Epithelial cell of prostate (primary cell): ENCODE results near the gene PIEZO2.
"Not testable (repeated sequence)": the region's sequence is repeated elsewhere in the genome, so short reads cannot be mapped to it uniquely, and the experiment has no call there.

Experiments
- DNase-seq: peaks from one replicate; pipeline ENCODE4 v3.0.0-alpha.2; 2011; ENCODE audit warnings: low read depth, low spot score
- H3K27ac ChIP-seq: fragments of 450-650 bp; 2 replicates; pipeline ENCODE4 v1.5.1; 2017; ENCODE audit warnings: mild to moderate bottlenecking

The PIEZO2 gene

DNA sequence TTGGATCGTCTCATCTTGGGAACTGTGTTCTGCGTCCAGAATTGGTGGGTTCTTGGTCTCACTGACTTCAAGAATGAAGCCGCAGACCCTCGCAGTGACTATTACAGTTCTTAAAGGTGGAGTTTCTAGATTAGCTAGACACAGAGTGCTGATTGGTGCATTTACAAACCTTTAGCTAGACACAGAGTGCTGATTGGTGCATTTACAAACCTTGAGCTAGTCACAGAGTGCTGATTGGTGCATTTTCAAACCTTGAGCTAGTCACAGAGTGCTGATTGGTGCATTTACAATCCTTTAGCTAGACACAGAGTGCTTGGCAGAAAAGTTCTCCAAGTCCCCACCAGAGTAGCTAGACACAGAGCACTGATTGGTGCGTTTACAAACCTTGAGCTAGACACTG is 233.6 kb downstream of the PIEZO2 start:
- not testable (repeated sequence) for DNase-seq, H3K27ac ChIP-seq

DNA sequence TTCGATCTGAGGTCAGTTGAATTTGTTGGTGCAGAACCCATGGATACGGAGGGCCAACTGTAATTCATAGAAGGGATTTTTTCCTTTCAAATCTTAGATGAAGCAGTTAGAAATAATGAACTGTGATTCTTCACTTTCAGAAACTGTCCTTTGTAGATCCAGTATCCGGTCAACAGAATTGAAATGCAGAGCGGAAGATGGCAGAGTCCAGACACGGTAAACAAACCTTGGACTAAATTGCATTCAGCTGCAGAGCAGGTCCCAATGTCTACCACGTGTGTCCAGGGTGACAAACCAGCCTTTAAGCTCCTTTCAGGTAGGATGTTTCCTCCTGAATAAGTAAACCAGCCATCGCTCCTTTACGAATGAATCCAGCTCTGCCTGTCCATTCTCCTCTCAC is 234.8 kb downstream of the PIEZO2 start:
- not testable (repeated sequence) for H3K27ac ChIP-seq, DNase-seq

DNA sequence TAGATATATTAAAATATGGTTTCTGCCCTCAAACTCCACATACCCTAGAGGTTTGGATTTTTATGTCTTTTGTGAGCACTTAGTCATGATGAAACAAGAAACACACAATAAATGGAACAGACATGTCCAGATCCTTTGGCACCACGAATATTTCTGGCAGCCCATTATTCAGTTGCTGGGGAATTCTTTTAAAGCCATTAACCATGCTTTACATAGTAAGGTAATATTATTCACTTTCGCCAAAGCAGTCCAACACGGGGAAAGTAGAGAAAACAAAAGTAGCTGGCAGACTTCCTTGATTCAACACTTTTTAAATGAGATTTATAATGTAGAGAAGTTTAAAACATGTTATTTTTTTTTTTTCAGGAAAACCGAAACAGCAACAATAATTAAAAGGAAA is 235.4 kb downstream of the PIEZO2 start:
- DNase-seq = no peak
- H3K27ac ChIP-seq = no peak overlapping the region

DNA sequence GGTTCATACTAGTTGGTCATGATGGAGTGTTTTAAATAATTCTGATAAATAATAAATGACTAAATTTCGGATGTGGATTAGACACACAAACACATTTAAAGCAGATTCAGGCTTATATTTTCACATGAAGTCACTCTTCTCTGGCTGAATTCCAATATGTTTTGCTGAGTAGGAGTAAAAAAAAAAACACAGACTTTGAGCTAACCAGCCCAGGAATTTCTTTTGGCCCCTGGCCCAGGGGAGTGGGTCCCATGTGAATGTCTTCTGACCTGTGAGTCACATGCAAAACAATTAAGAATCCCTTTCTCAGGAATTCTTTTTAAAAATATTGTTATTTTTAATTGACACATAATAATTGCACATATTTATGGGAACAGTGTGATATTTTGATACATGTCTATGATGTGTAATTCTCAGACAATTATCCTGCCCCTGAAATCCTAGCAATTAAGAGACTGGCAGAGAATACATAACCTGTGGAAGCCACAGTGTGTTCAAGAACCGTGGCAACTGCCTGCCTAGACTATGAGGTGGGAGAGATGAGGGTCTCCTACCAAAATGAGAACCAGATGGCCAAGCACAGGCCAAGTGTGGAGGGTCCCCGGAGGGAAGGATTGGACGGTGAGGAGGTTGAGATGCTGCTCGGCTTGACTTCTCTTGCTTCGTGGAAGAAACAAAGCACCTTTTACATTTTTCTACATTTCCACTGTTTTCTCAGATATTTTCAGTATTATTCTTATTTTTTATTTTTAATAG is 236.4 kb downstream of the PIEZO2 start:
- DNase-seq = no peak
- H3K27ac ChIP-seq = no peak overlapping the region

DNA sequence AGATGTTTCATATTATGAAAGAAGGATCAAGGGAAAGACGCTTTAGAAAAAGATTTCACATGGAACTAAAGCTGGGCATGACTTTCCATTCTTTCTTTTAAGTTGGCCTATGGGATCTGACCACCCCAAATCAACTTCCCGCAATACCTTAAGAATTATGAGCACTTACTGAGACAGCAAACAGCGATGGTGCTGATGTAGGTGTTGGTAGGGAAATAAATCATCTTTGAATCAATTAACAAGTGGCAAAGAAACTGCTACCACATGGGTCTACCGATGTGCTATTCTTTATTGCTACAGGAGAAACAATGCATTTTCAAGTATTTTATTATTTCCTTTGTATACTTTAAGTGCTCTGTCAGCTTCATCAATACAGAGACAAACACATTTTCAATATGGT is 239.6 kb downstream of the PIEZO2 start:
- DNase-seq = no peak
- no peak overlapping the region for H3K27ac ChIP-seq

DNA sequence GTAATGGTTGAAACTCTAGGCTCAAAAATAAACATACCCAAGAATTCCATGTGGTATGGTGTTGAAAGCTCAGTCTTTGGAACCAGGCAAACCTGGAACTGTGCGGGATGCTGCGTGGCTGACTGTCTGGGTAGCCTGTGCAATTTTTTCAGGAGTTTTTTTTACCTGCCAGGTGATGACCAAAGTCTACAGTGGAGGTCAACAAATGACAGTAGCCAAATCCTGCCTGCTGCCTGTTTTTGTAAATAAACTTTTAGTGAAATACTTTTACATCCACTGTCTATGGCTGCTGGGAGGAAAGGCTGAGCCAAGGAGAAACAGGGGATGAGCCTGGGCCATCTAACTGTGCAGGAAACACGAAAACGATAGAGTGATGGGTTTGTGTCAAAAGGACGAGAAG is 240.6 kb downstream of the PIEZO2 start:
- H3K27ac ChIP-seq = no peak overlapping the region
- DNase-seq = no peak

DNA sequence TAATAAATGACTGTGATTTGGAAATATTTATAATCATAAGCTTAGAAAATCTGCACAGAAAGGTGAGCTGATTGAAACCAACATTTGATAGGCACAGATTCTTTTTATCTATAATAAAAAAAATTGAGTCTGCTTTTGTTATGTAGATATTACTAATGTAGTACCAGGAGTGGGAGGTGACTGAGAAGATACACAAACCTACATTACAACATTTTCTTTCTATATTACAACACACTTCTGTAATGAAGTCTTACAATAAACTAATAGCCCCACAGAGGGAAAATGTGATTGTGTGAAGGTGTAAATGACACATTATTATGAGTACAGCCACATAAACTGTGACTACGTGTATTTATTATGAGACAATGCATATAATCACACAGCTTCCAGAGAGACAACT is 241.6 kb downstream of the PIEZO2 start:
- no peak overlapping the region for H3K27ac ChIP-seq
- DNase-seq = no peak

DNA sequence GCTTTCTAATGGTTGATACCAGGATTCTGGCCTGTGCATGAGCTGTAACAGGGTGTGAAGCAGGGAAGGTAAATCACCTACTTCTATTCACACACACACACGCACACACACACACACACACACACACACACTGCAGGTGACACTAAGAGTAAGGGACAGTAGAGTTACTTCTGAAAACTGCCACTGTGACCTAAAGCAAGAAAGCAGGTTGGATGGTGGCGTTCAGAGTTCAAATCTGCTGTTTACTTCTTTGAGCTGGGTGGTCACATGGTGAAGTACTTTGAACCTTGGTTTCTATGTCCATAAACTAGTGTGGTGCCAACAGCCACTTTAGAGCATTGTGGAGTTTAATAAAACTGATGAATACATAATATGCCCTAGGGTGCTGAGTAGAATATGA is 248.0 kb downstream of the PIEZO2 start:
- H3K27ac ChIP-seq = no peak overlapping the region
- DNase-seq = no peak

DNA sequence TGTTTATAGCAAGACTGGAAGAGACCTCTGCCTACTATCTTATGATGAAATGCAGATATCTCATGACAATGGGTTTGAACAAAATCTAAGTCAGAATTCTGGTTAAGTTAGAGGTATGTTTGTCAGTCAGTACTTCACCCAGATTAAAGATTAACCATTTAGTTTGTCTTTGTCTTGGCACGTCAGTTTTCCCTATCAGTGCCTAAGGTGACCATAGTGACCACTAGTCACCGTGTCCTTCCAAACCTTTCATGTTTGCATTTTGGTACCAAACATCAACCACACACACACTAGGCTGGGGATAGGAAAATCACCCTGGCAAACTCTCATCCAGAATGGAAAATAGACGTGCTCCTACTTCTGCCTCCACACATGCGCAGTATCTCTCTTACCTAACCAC is 248.9 kb downstream of the PIEZO2 start:
- DNase-seq = no peak
- H3K27ac ChIP-seq = no peak overlapping the region

DNA sequence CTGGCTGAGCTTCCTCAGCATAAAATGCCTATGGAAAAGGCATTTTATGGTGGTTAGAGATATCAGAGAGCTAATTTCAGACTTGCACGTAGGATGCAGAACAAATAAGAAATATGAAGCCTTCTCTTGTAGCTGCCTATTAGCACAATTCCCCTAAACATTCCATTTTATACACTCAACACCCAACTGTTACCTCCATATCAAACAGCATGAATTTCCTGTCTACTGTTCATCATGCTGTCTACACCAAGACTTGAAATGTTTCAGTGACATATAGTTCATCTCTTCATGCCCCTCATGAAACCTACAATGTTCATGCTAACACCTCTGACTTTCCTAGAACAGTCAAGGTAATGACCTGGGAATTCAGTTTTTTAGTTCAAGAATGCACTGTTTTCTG is 249.9 kb downstream of the PIEZO2 start:
- no peak overlapping the region for H3K27ac ChIP-seq
- no peak for DNase-seq

DNA sequence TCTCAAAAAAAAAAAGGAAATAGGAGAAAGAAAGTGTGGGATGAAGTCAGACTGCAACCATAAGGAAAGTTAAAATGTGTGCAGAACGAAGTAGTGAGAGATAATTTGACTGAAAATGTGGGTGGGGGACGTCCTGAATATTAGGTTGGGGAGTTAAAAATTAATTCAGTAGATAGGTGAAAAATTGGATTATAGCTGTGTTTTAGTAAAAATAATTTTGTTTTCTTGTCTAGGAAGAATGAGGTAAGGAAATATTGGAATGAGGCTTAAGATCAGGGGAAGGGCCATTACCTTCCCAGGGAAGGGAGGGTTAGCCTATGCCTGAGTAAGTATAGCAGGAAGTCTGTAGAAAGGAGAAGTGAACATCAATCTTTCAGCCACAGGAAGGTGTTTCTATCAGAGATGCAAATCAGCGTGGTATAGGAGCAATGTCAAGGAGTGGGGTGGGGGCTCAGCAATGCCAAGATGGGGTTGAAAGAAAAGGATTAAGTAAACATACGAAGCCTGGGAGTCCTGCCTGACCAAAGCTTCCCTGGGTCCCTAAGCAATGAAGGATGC is 250.9 kb downstream of the PIEZO2 start:
- no peak for DNase-seq
- H3K27ac ChIP-seq = no peak overlapping the region

DNA sequence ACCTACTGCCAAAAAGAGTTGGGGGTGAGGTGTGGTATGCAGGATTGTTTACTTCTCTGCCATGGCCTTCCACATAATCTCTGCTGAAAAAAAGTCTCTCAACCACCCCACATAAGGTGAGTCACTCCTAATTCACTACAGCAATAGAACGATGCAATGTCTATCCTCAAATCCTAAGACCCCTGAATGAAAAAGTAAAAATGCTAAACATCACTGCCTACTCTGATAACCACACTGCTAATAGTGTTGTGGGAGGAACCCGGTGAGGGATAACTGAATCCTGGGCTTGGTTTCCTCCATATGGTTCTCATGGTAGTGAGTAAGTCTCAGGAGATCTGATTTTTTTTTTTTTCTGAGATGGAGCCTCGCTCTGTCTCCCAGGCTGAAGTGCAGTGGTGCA is 252.5 kb downstream of the PIEZO2 start:
- DNase-seq = no peak
- no peak overlapping the region for H3K27ac ChIP-seq

DNA sequence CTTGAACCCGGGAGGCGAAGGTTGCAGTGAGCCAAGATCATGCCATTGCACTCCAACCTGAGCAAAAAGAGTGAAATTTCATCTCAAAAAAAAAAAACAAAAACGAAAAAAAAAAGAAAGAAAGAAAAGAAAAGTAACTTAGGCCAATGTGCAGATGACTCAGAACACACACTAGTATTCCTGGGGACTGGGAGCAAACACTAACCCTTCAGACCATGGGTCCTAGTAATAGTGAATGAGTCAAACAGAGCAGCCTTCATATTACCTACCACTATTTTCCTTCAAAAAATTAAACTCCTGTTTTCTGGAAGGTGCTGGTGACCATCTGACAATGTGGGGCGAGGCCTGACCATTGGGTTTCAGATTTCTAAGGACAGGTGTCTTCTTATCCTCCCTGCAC is 253.4 kb downstream of the PIEZO2 start:
- DNase-seq = no peak
- no peak overlapping the region for H3K27ac ChIP-seq

DNA sequence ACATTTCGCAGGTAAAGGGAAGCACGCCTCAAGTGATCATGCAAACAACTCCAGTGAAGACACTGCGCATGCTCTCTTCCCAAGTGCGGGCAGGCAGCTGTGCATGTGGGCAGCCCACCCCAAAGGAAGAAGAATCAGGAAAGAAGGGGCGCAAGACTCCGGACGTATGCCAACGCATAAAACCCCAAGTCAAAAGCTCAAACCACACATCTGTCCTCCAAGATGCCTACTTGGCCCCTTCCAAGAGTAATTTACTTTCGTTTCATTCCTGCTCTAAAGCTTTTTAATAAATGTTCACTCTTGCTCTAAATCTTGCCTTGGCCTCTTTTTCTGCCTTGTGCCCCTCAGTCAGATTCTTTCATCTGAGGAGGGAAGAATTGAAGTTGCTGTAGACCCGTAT is 254.9 kb downstream of the PIEZO2 start:
- no peak overlapping the region for H3K27ac ChIP-seq
- no peak for DNase-seq

DNA sequence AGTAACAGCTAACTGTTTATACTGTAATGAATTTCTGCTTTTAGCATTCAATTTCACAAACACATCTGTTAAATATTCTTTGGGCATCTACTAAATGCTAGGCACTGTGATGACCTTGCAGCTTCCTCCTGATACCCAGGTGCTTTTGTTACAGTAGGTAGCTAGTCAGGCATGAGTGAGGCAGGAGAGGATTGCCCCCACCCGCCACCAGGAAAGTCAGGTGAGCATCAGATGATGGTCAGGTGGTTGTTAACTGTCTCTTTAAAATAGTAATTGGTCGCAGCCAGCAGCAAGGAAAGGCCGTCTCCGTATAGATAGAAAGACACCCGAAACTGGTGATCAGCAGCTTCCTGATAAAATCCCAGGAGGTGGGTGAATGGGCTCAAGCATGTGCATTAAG is 255.6 kb downstream of the PIEZO2 start:
- no peak for DNase-seq
- H3K27ac ChIP-seq = no peak overlapping the region

DNA sequence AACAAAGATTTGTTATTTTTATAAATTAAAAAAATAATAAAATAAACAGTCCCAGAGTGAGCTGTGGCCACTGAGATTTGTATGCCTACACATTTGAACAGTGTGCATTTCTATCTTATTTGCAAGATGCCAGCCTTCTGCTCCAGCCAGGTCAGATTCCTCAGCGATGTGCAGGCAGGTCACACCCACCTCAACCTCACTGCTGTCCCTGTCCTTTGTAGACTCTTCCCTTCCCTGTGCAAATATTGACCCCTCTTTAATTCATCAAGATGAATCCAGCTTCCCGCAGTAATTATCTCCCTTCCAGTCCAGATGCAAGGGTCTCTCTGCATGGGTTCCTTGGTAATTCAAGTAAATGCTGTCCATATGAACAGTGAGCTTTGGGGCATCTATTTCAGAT is 256.2 kb downstream of the PIEZO2 start:
- no peak overlapping the region for H3K27ac ChIP-seq
- no peak for DNase-seq

DNA sequence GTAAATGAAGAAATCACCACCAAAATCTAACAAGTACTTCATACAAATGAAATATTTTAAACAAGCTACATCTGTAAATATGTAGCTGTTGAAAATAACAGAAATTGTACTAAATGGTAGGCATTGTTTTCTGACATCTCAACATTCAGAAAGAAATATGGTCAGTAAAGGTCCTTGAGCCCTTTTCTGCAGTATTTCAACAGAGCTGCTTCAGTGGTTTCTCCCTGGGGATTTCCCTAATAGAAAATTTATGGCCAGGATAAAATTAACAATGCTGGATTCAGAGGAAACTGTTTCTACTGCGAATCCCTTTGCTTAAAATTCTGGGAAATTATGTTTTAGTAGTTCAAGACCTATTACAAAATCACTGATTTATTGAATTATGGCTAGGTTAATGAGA is 256.6 kb downstream of the PIEZO2 start:
- H3K27ac ChIP-seq = no peak overlapping the region
- DNase-seq = no peak

DNA sequence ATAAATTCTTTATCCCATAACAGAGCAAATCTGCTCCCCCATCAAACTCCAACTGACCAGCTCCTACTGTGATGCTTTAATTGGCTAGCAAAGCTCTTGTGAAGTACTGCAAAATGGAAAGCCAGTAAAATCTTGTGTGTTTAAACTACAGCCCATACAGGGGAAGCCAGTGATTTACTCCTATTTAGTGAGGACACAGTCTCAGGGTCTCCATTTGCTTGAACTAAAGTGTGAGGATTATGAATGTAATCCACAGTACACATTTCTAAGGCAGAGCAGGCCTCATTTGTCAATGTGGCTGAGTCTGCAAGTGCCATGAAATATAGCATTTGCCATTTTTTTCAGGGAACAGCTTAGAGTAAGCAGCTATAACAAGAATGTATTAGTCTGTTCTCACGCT is 259.3 kb downstream of the PIEZO2 start:
- DNase-seq = no peak
- no peak overlapping the region for H3K27ac ChIP-seq

DNA sequence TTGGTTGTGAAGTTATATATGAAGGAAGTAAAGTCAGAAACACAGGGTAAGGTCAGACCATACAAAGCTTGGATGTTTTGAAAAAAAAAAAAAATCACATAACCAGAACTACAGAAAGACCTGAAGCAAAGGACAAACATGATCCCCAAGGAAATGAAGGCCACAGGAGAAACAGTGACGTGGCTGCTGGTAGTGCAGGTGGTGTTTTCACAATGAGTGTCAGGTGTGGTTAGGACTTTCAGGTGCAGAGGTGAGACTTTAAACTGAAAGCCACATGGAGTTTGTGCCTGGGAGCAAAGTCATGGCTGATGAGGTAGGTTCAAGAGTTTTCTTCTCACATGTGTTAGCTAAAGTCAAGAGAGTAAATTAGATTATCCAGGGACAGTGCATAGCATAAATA is 270.7 kb downstream of the PIEZO2 start:
- no peak overlapping the region for H3K27ac ChIP-seq

DNA sequence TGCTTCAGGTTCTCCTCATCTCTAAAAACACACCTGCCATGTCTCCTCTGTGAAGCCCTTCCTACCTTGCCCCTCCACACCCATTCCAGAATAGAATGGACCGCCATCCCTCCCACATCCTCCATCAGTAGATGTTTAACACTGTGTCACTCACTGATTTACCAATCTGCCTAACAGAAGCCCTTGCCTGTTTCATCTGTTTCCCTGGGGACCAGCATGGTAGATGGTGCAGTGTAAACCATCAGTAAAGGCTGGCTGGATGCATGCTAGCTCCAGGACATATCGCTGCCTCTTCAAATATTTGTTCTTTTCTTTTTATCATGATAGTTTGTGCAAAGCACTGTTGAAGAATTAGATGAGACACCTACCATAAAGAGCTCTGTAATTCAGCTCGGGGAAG is 271.4 kb downstream of the PIEZO2 start:
- no peak overlapping the region for H3K27ac ChIP-seq
- no peak for DNase-seq

More for the DNA sequence above, 270.7 kb downstream of the PIEZO2 start:
- no peak for DNase-seq

DNA sequence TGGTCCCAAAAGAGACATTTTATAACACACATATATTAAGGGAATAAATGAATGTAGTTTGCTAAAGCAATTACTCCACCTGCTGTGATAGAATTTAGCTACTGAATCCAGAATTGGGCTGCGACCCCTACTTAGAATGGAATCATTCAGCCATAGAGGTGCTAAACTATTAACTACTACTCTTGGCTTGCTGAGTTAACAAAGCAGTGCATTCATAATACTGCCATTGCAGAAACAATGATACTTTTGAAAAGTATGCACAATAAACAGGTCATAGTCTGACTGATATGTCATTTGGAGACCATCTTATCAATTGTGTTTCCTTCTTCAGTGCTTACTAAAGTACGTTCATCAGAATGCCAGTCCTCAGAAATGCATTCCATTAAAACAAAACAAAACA is 273.6 kb downstream of the PIEZO2 start:
- DNase-seq = no peak

DNA sequence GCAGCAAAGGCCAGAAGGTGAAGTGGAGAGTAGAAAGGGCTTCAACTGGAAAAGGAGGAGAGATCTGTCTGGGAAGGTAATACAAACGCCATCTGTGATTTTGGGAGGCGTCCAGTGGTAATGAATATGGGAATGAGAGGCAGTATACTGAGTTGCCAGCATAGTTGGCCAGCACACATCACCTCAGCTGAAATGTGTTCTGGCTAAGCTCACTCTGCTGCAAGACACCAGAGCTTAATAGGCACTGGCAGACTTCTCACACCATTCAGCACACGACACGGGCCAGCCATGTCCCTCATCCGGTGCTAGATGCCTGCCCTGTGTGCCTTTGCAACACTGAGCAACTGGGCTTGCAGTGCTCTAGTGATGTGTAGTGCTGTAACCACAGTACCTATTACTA is 277.1 kb downstream of the PIEZO2 start:
- no peak overlapping the region for H3K27ac ChIP-seq
- no peak for DNase-seq

More for the DNA sequence above, 273.6 kb downstream of the PIEZO2 start:
- H3K27ac ChIP-seq = no peak overlapping the region
